HUES48 (cell line): ENCODE measurements around the gene PSD2.

ENCODE experiments used
- H3K27ac ChIP-seq: one replicate; pipeline ENCODE4 v1.7.0; 2013; ENCODE audit warnings: low read depth, low read length, inconsistent platforms
- H3K27me3 ChIP-seq: 2 replicates; pipeline ENCODE4 v1.6.1; 2013; ENCODE audit warnings: mild to moderate bottlenecking, low read length; ENCODE audit not compliant: control insufficient read depth, insufficient read depth
- H3K36me3 ChIP-seq: 2 replicates; pipeline ENCODE4 v1.6.1; 2013; ENCODE audit warnings: low read length; ENCODE audit not compliant: control insufficient read depth, insufficient read depth
- H3K4me1 ChIP-seq: 2 replicates; pipeline ENCODE4 v1.6.1; 2013; ENCODE audit warnings: mild to moderate bottlenecking, low read length; ENCODE audit not compliant: control insufficient read depth, insufficient read depth
- H3K4me3 ChIP-seq: 2 replicates; pipeline ENCODE4 v1.5.1; 2013; ENCODE audit warnings: mild to moderate bottlenecking, low read depth, low read length
- H3K9ac ChIP-seq: 2 replicates; pipeline ENCODE4 v1.6.1; 2013; ENCODE audit warnings: mild to moderate bottlenecking, low read depth, low read length, moderate library complexity
- H3K9me3 ChIP-seq: 2 replicates; pipeline ENCODE4 v1.6.1; 2013; ENCODE audit warnings: low read length; ENCODE audit not compliant: control insufficient read depth, insufficient read depth

The PSD2 gene

DNA sequence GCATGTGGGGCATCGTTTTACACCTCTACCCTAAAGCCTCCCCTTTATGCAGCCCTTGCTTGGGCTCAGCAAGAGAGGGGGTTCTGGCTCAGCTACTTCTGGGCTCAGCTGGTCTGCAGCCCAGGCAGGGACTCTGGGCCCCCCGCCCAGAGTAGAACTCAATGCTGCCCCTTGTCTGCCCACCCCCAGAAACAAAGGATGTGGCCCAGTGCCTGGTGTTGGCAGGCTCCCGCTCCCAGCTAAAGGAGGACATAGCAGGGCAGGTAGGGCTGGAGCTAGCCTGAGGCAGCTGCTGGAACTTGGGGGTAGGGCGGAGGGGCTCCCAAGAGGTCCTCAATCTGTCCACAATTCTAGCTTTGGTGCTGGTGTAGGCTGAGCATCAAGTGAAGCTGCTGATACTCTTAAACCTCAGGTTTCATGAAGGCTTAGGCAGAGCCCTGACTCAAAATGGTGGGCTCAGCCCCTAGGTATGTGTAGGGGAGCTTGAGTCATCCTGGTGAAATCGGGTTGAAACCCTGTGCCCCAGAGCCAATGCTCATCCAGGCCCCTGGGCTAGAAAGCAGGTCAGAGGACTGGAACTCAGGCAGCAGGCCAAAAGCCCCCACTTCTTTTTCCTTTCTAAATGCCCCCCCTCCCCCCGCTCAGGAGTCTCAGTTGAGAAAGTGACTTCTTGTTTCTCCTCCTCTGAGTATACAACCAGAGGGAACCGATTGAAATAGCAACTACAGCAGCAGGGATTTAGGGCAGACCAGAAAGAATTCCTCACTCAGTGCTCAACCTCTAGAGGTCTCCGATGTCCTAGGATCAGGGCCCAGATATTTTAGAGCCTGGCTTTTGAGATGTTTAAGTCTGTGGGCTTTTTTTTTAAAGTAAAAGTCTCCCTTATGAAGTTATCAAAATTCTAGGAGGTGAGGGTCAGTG lies 11.4 kb downstream of the PSD2 start:
- Histone ChIP-seq H3K4me3 (no peak overlapping the region), H3K9ac (no peak overlapping the region), H3K27me3 (peaks cover 8% of the 10 kb centered on the region; the same call in 1 of the 2 replicates), H3K36me3 (no peaks in the 10 kb centered on the region), H3K27ac (no peak overlapping the region), H3K9me3 (no peaks in the 10 kb centered on the region), H3K4me1 (no peaks in the 10 kb centered on the region)

DNA sequence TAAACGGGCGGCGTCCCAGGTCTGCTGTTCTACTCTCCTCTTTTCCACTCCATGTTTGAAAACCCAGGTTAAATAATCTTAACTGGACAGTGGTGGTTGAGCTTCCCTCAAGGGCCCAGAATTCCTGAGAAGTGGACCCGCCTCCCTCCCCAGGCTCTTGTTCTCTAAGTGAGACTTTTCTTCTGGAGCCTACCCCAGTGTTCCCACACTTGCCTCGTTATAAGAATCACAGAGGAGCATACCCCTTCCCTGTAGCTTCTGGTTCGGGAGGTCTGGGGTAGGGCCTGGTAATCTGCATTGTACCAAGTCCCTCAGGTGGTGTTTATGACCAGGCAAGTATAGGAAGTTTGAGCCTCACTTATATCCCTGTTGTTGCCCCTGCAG lies 12.0 kb downstream of the PSD2 start:
- Histone ChIP-seq H3K4me1 (no peaks in the 10 kb centered on the region), H3K27me3 (peaks cover 3% of the 10 kb centered on the region; the same call in 1 of the 2 replicates), H3K4me3 (no peak overlapping the region), H3K9me3 (no peaks in the 10 kb centered on the region), H3K27ac (no peak overlapping the region), H3K36me3 (no peaks in the 10 kb centered on the region), H3K9ac (no peak overlapping the region)

DNA sequence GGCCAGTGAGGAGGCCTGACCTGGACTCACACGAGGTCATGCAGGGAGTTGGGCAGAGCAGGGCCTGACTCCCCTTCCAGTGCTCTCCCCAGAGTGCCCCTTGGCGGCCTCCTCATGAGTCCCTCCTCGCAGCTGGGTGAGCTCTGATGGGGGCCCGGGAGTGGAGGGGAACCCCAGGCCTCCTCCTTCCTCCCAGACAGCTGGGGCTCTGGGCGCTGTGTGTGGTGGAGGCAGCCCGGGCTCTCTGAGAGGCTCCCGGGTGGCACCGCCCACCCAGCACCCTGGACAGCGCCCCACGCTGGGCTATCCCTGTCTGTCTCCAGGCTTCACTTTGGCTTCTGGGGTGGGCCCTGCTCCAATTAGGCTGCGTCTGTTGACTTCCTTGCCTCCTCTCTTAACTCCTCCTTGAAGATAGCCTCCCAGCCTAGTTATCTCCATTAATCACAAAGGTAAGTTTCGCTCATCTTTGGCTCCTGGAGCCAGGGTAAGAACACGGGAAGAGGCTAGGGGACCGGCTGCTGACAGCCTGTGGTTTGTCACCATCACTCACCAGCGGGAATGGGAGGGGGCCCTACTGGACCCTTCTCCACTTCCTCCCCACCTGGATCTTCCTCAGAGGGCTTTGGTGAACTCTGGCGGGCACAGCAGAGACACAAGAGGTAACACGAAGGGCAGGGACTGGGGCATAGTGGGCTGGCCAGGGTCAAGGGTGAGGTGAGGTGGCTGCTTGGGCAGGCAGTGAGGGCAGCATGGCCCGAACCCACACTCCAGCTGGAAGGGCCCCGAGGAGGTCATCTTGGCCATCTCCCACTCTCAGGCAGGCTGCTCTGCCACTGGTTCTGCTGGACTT lies 13.1 kb downstream of the PSD2 start:
- H3K4me3 ChIP-seq: no peak overlapping the region
- no peaks in the 10 kb centered on the region for H3K4me1 ChIP-seq
- no peaks in the 10 kb centered on the region; the same call in 1 of the 2 replicates for H3K27me3 ChIP-seq
- no peaks in the 10 kb centered on the region for H3K36me3 ChIP-seq
- no peak overlapping the region for H3K27ac ChIP-seq
- no peak overlapping the region for H3K9ac ChIP-seq
- no peaks in the 10 kb centered on the region for H3K9me3 ChIP-seq

DNA sequence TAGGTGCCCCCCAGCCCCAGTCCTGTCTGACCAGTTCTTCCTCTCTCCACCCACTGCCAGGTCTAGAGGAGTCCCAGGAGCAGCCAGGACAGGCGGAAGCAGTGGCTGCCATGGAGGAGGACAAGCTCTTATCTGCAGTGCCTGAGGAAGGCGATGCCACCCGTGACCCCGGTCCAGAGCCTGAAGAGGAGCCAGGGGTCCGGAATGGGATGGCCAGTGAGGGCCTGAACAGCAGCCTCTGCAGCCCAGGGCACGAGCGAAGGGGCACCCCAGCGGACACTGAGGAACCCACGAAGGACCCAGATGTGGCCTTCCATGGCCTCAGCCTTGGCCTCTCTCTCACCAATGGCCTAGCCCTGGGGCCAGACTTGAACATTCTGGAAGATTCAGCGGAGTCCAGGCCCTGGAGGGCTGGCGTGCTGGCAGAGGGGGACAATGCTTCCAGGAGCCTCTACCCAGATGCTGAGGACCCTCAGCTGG lies 13.8 kb downstream of the PSD2 start:
- Histone ChIP-seq H3K27ac (no peak overlapping the region), H3K4me1 (no peaks in the 10 kb centered on the region), H3K9me3 (no peaks in the 10 kb centered on the region), H3K4me3 (no peak overlapping the region), H3K9ac (no peak overlapping the region), H3K36me3 (no peaks in the 10 kb centered on the region), H3K27me3 (no peaks in the 10 kb centered on the region)

DNA sequence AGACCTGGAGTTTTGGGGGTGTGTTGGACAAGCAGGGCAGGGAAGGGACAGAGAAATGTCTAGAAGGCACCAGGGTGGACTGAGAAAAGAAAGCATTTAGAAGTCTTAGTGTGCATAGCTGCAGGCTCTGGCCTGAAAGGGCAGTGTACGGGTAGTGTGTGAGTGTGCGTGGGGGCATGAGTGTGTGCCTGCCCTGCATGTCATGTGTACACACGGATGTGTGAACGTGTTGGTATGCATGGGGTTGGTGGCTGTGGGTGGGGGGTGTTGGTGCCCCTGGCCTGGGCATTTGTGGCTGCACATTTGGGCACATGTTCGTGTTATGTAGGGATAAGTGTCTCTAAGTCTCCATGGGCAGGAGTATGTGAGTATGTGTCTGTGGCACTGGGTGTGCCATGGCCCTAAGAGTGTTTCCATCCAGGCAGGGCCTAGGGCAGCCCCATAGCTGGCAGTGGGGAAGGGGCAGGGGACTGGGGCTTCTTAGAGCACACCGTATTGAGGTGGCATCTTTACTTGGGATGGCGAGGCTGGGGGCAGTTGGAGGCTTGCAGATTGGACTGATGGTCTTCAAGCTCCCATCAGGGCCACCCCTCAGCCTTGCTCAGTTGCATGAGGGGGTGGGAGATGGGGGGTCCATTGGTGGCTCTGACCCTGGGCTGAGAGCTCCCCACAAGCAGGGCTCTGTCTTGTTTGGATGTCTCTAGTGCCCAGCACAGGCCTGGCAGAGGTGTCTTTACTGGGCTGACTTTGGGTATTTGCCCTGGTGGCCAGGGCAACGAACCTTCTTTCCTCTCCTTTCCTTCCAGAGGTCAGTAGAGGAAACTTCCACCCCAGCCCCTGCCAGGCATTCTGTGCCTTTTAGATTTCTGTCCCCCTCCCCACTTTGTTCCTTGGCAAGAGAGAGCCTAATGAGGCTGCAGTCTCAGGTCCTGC lies 15.0 kb downstream of the PSD2 start:
- Histone ChIP-seq H3K36me3 (no peaks in the 10 kb centered on the region), H3K9ac (no peak overlapping the region), H3K4me1 (no peaks in the 10 kb centered on the region), H3K4me3 (no peak overlapping the region), H3K27me3 (no peaks in the 10 kb centered on the region), H3K9me3 (no peaks in the 10 kb centered on the region), H3K27ac (no peak overlapping the region)

DNA sequence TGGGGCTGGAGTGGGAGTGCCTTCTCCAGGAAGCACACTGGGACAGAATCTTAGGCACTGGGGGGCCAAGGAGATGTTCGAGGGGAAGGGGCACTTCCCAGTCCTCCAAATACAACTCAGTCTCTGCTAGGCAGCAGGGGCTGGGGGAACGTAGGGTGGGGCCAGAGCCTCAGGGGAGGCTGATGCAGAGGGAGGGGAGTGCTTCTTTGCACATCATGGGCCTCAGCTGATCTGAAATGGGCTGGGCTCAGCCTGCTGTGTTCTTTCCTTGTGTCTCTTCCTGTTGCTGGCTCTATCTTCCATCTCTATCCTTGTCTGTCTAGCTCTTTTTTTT lies 15.6 kb downstream of the PSD2 start:
- Histone ChIP-seq H3K9me3 (no peaks in the 10 kb centered on the region), H3K36me3 (no peaks in the 10 kb centered on the region), H3K9ac (no peak overlapping the region), H3K4me3 (no peak overlapping the region), H3K4me1 (no peaks in the 10 kb centered on the region), H3K27me3 (no peaks in the 10 kb centered on the region), H3K27ac (no peak overlapping the region)

DNA sequence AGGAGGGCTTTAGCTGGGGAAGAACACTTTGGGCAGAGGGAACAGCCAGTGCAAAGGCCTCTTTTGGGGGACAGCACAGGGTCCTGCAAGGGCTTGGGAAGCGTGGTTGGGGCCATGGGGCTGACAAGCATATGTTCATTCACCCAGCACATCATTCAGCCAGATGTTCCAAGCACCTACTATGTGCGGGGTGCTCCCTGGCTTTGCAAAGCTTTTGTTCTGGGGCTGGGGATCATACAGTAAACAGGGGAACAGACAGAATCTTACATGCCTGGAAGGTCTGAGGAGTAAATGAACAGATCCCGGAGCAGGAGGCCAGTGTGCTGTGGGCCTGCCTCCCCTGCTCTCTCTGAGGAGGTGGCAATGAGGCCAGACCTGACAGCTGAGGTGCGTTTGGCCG lies 16.7 kb downstream of the PSD2 start:
- Histone ChIP-seq H3K9ac (no peak overlapping the region), H3K27me3 (no peaks in the 10 kb centered on the region), H3K36me3 (no peaks in the 10 kb centered on the region), H3K4me3 (no peak overlapping the region), H3K4me1 (no peaks in the 10 kb centered on the region), H3K27ac (no peak overlapping the region), H3K9me3 (no peaks in the 10 kb centered on the region)

DNA sequence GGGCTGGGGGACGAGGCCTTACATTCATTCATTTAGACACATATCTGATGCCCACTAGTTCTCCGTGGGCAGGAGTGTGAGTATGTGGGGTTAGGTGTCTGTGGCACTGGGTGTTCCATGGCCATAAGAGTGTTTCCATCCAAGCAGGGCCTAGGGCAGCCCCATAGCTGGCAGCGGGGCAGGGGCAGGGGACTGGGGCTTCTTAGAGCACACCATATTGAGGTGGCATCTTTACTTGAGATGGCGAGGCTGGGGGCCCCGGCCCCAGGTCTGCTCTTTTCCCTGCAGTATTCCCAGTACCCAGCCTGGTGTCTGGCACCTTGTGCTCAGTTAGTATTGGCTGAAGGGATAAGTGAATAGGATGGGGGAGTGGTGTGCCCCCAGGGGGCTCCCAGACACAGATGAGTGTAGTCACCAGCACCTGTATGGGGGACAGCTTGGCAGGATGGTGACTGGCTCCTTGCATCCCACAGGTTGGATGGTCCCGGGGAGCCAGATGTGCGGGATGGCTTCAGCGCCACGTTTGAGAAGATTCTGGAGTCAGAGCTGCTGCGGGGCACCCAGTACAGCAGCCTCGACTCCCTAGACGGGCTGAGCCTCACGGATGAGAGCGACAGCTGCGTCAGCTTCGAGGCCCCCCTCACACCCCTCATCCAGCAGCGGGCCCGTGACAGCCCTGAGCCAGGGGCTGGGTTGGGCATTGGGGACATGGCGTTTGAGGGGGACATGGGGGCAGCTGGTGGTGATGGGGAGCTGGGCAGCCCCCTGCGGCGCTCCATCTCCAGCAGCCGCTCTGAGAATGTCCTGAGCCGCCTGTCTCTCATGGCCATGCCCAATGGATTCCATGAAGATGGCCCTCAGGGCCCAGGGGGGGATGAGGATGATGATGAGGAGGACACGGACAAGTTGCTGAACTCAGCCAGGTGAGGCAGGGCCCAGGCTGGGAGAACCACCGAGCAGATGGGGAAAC lies 17.5 kb downstream of the PSD2 start:
- Histone ChIP-seq H3K4me3 (no peak overlapping the region), H3K27me3 (no peaks in the 10 kb centered on the region), H3K9me3 (no peaks in the 10 kb centered on the region), H3K27ac (no peak overlapping the region), H3K4me1 (no peaks in the 10 kb centered on the region), H3K36me3 (no peaks in the 10 kb centered on the region), H3K9ac (no peak overlapping the region)

DNA sequence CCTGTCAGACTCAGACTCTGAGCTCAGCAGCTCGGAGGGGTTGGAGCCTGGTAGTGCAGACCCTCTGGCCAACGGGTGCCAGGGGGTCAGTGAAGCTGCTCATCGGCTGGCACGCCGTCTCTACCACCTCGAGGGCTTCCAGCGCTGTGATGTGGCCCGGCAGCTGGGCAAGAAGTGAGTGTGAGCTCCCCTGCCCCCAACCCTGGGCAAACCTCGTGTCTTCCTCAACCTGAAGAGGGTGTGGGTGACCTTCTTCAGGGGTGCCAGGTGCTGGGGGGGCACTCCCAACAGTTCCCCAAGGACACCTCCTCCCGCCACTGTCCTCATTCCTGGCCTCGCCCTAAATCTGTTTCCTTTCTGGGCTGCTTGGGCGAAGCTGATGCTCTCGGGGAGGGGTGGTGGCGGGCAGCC lies 18.6 kb downstream of the PSD2 start:
- no peaks in the 10 kb centered on the region for H3K27me3 ChIP-seq
- H3K4me1 ChIP-seq: no peaks in the 10 kb centered on the region
- no peak overlapping the region for H3K4me3 ChIP-seq
- no peak overlapping the region for H3K27ac ChIP-seq
- no peak overlapping the region for H3K9ac ChIP-seq
- no peaks in the 10 kb centered on the region for H3K9me3 ChIP-seq
- H3K36me3 ChIP-seq: no peaks in the 10 kb centered on the region
